Endodermal cell (in vitro differentiated cells): ENCODE results near the gene ERCC8. TPM values are rescaled to one million over a fixed set of nuclear protein-coding genes. Genes with fewer than 3 reads are reported as not detected.

ENCODE experiments used
- DNase-seq: peaks from one replicate; pipeline ENCODE4 v3.0.0-alpha.2; 2017
- H3K27ac ChIP-seq: 2 replicates; pipeline ENCODE4 v1.5.1; 2013; ENCODE audit warnings: mild to moderate bottlenecking, low read depth, low read length, moderate library complexity
- H3K27me3 ChIP-seq: 2 replicates; pipeline ENCODE4 v1.6.1; 2013; ENCODE audit warnings: mild to moderate bottlenecking, low read length, moderate library complexity; ENCODE audit not compliant: insufficient read depth, control insufficient read depth, poor library complexity, severe bottlenecking
- H3K36me3 ChIP-seq: 2 replicates; pipeline ENCODE4 v1.7.0; 2013; ENCODE audit warnings: mild to moderate bottlenecking, low read length, moderate library complexity; ENCODE audit not compliant: control insufficient read depth, insufficient read depth
- H3K4me1 ChIP-seq: one replicate; pipeline ENCODE4 v1.7.0; 2013; ENCODE audit warnings: low read length; ENCODE audit not compliant: control insufficient read depth, insufficient read depth
- H3K4me3 ChIP-seq: 2 replicates; pipeline ENCODE4 v1.5.1; 2013; ENCODE audit warnings: mild to moderate bottlenecking, low read length, moderate library complexity
- H3K9ac ChIP-seq: 2 replicates; pipeline ENCODE4 v1.6.1; 2013; ENCODE audit warnings: mild to moderate bottlenecking, low read length, moderate library complexity; ENCODE audit not compliant: poor library complexity, severe bottlenecking; ENCODE audit errors: extremely low read depth
- H3K9me3 ChIP-seq: 2 replicates; pipeline ENCODE4 v1.6.1; 2013; ENCODE audit warnings: mild to moderate bottlenecking, low read length, moderate library complexity; ENCODE audit not compliant: control insufficient read depth
- H3K27ac Mint-ChIP-seq: 2 replicates; pipeline ENCODE4 v1.8.0; 2020; ENCODE audit warnings: mixed read lengths
- H3K27me3 Mint-ChIP-seq: 2 replicates; pipeline ENCODE4 v1.8.0; 2021; ENCODE audit warnings: mild to moderate bottlenecking, mixed read lengths; ENCODE audit not compliant: insufficient read depth
- H3K36me3 Mint-ChIP-seq: 2 replicates; pipeline ENCODE4 v1.8.0; 2020; ENCODE audit warnings: low read depth, mixed read lengths
- H3K4me1 Mint-ChIP-seq: 2 replicates; pipeline ENCODE4 v1.8.0; 2020; ENCODE audit warnings: mixed read lengths
- H3K4me3 Mint-ChIP-seq: 2 replicates; pipeline ENCODE4 v1.8.0; 2020; ENCODE audit warnings: mild to moderate bottlenecking, moderate library complexity, mixed read lengths
- H3K9me3 Mint-ChIP-seq: 2 replicates; pipeline ENCODE4 v1.8.0; 2020; ENCODE audit warnings: mild to moderate bottlenecking, mixed read lengths
- CTCF ChIP-seq: fragments of 200-600 bp; sonication (generic); conservative IDR thresholded peaks from 2 replicates; pipeline ENCODE4 v1.5.0; 2021; ENCODE audit warnings: antibody characterized with exemption, mild to moderate bottlenecking
- WGBS, 2 experiments: methylation state at CpG; one replicate each; pipeline versions ENCODE4 v1.1.5 to v1.1.7; 2013; ENCODE audit warnings: missing lambda C conversion rate in 2 of 2, mixed read lengths in 1 of 2; ENCODE audit not compliant: insufficient coverage in 1 of 2, insufficient read length in 1 of 2; 5-methylcytosine and 5-hydroxymethylcytosine counted together
- long read RNA-seq, 4 experiments: library from polyadenylated mRNA in 2 of 4; library from RNA in 1 of 4; library from capped mRNA in 1 of 4; stranded (forward) in 3 of 4; unstranded in 1 of 4; transcript quantifications; one replicate each; pipeline ENCODE4 v2.0.0, GENCODE V29; 2020 to 2021; ENCODE audit warnings: inconsistent platforms in 1 of 4
- polyA plus RNA-seq, 2 experiments: library from polyadenylated mRNA; stranded (reverse); fragments of 50-300 nt; gene quantifications; one replicate each; pipeline ENCODE4 v1.2.3, GENCODE V29; 2013
- total RNA-seq, 2 donors: library from RNA; stranded (reverse); fragmentation: NEBNext Ultra II Directional in 1 of 2; extraction: Animal tissue kit (Norgen Biotek cat#: 25700) in 1 of 2; gene quantifications; 2 replicates in 1 of 2; 3 replicates in 1 of 2; pipeline ENCODE4 v1.2.1, GENCODE V29; 2021

ERCC8 gene, protein sequence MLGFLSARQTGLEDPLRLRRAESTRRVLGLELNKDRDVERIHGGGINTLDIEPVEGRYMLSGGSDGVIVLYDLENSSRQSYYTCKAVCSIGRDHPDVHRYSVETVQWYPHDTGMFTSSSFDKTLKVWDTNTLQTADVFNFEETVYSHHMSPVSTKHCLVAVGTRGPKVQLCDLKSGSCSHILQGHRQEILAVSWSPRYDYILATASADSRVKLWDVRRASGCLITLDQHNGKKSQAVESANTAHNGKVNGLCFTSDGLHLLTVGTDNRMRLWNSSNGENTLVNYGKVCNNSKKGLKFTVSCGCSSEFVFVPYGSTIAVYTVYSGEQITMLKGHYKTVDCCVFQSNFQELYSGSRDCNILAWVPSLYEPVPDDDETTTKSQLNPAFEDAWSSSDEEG
- total RNA-seq, result 10 to 100 TPM; 14.7 to 19.2 TPM
- 23.8 TPM for polyA plus RNA-seq (2013, experiment 1 of 2)
- 21.2 TPM for polyA plus RNA-seq (2013, experiment 2 of 2)
- long read RNA-seq, experiment 1, partial matches to known transcripts, result 2 of 9 reads
- long read RNA-seq, experiment 1, other reads (novel, unspliced or antisense), result 5 of 9 reads
- long read RNA-seq, experiment 2, transcript ERCC8-201 (12 exons, 2,017 nt), result major isoform, 13 of 29 reads
- long read RNA-seq, experiment 2, partial matches to known transcripts, result 2 of 29 reads
- long read RNA-seq, experiment 2, other reads (novel, unspliced or antisense), result 13 of 29 reads
- long read RNA-seq, experiment 3, transcript ERCC8-201 (12 exons, 2,017 nt), result major isoform, 26 of 64 reads
- long read RNA-seq, experiment 3, partial matches to known transcripts, result 5 of 64 reads
- long read RNA-seq, experiment 3, other reads (novel, unspliced or antisense), result 31 of 64 reads
- long read RNA-seq, experiment 4, transcript ERCC8-201 (12 exons, 2,017 nt), result major isoform, 25 of 58 reads
- long read RNA-seq, experiment 4, partial matches to known transcripts, result 12 of 58 reads
- long read RNA-seq, experiment 4, other reads (novel, unspliced or antisense), result 20 of 58 reads

DNA sequence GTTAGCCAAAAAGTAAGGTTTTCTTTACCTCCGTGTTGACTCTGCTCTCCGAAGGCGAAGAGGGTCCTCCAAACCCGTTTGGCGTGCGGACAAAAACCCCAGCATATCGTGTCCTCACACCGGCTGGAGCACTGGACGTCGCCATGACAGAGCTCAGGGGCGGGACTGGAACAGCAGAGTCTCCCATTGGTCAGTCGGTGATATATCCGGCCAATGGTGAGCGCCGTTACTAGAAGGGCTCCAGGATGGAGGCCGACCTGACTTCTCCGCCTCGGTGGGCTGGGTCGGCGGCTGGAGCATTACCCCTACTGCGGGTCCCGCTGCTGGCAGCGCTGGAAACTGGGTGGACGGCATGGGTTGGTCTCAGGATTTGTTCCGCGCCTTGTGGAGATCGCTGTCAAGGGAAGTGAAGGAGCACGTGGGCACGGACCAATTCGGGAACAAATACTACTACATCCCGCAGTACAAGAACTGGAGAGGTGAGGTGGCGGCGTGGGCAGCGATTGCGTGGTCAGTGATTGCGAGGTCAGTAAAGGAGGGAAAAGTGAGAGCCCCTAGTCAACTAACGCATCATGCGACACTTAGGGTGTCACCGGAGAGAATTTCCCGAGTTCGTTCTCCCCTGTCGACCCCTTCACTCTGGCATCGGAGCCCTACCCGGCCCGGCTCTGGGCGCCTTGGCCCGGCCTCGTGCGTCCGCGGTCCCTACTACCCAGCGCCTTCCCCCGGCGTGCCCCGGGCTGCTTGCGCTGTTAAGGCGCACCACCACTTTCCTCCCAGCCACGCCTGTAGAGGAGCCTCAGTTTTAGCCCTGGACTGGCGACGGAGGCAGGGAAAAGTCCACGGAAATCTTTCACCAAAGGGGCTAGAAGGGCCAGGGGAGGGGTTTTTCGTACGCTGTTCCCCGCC is at the start of gene ERCC8, which contains the start of gene NDUFAF2:
TSS of gene ERCC8 (minus strand) at position 167 of the 909 bp plus-strand sequence. CDS start at position 105, 62 bp downstream.
TSS of gene NDUFAF2 (plus strand) at position 302 of the 909 bp plus-strand sequence. CDS start at position 353, 51 bp downstream.
- Histone ChIP-seq H3K36me3 (no peaks in the 10 kb centered on the region), H3K4me3 (peak within 1 kb of the TSS; percentile 97), H3K9me3 (no peaks in the 10 kb centered on the region), H3K9ac (peak within 1 kb of the TSS; percentile 40), H3K27me3 (no peaks in the 10 kb centered on the region), H3K4me1 (no peaks in the 10 kb centered on the region), H3K27ac (no peak within 1 kb of the TSS)
- no peaks in the 10 kb centered on the region for H3K36me3 Mint-ChIP-seq
- no peak within 1 kb of the TSS for H3K4me3 Mint-ChIP-seq
- H3K4me1 Mint-ChIP-seq, result peaks cover 3% of the 10 kb centered on the region
- H3K27me3 Mint-ChIP-seq, result peaks cover 10% of the 10 kb centered on the region
- H3K27ac Mint-ChIP-seq, result peak within 1 kb of the TSS; percentile 26
- no peaks in the 10 kb centered on the region for H3K9me3 Mint-ChIP-seq
- 0 to 1% methylated on average over 18 to 61 of the region's 64 CpGs for WGBS, 2 experiments
- peak; percentile 97 for DNase-seq
- no peak for TF ChIP-seq CTCF

DNA sequence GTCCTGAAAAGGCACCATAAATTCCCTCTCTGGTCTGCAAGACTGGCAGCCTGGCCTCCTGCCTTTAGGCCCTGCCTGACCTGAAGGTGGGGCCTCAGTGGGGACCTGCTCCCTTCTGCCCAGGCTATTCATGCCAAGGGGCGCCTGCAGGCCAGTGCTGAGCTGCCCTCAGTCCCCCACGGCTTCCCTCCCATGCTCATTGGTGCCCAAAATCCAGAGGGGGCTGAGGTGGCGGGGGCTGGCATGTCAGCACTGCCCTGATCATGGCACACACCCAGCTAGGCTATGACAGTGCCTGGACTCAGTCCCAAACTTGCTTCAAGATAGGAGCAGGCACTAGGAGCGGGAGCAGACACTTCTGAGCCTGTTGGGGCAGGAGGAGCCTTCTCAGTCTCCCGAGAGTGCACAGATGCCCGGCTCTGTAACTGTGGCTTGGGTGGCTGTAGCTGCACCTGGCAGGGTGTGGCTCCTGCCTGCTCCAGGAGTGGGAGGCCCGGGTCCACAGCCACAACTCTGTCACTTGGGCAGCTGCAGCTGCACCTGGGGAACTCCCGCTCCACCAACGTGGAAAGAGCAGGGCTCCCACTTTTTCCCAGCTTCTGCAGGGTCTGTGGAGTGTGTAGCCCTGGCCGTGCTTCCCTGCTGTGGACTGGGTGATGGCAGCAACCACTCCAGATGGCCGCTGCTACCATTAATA is 49.2 kb upstream of the ERCC8 start:
- DNase-seq, result no peak

More for the DNA sequence above, 49.2 kb upstream of the ERCC8 start:
- Histone ChIP-seq H3K9ac (no peak overlapping the region), H3K27ac (no peak overlapping the region), H3K9me3 (peaks cover 30% of the 10 kb centered on the region), H3K4me1 (no peaks in the 10 kb centered on the region), H3K36me3 (no peaks in the 10 kb centered on the region), H3K4me3 (no peak overlapping the region), H3K27me3 (no peaks in the 10 kb centered on the region)
- 86 to 92% methylated on average over 7 to 11 of the region's 11 CpGs for WGBS, 2 experiments
- H3K4me1 Mint-ChIP-seq, result peaks cover 3% of the 10 kb centered on the region
- TF ChIP-seq CTCF, result no peak
- peaks cover 30% of the 10 kb centered on the region for H3K9me3 Mint-ChIP-seq
- no peaks in the 10 kb centered on the region for H3K27me3 Mint-ChIP-seq
- no peak overlapping the region for H3K27ac Mint-ChIP-seq
- peaks cover 4% of the 10 kb centered on the region for H3K36me3 Mint-ChIP-seq
- no peak overlapping the region for H3K4me3 Mint-ChIP-seq
